Limb (tissue), 2 donors: ENCODE results near the gene PHPT1.
"Not testable (repeated sequence)": the region's sequence is repeated elsewhere in the genome, so short reads cannot be mapped to it uniquely, and the experiment has no call there.

Source experiments
- DNase-seq, 2 donors: peaks; one replicate each; pipeline ENCODE4 v3.0.0-alpha.2; 2016; ENCODE audit errors: extremely low spot score in 2 of 2

The PHPT1 gene

DNA sequence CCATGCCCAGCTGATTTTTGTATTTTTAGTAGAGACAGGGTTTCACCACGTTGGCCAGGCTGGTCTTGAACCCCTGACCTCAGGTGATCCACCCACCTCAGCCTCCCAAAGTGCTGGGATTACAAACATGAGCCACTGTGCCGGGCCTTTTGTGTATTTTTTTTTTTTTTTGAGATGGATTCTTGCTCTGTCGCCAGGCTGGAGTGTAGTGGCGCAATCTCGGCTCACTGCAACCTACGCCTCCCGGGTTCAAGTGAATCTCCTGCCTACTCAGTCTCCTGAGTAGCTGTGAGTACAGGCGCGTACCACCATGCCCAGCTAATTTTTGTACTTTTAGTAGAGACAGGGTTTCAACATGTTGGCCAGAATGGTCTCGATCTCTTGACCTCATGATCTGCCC is 34.5 kb downstream of the PHPT1 start:
- not testable (repeated sequence) for DNase-seq

DNA sequence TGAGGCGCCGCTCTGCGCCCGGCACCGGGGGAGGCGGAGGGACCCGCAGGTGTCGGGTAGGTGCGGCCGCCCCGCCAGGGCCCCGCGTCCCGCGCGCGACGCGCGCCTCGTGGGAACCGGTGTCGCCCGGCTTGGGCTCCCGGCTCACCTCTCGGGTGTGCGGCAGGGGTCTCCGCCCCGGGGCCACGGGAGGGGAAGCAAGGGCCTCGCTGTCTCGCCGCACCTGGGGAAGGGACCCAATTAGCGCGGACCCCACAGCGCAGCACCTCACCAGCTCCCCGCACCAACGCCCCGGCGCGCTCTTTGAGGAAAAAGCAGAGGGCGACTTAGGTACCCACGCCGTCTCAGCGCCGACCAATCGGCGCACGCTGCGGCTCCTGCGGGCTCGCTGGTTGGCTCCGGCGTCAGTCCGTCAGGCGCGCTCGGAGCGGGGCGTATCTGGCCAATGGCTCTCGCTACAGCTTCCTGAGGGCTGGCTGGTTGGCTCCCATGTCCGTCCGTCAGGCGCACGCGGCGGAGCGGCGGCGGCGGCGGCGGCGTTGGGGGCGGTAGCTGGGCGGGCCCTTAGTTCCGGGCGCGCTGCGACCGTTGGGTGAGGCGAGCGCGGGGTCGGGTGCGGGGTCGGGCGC is 36.9 kb downstream of the PHPT1 start, which contains the start of gene TRAF2:
Gene TRAF2, plus strand, starts transcription at position 567 of the 629 bp plus-strand sequence. CDS start 12,225 bp downstream, outside the sequence.
- peak; percentile 98 to 99 for DNase-seq

DNA sequence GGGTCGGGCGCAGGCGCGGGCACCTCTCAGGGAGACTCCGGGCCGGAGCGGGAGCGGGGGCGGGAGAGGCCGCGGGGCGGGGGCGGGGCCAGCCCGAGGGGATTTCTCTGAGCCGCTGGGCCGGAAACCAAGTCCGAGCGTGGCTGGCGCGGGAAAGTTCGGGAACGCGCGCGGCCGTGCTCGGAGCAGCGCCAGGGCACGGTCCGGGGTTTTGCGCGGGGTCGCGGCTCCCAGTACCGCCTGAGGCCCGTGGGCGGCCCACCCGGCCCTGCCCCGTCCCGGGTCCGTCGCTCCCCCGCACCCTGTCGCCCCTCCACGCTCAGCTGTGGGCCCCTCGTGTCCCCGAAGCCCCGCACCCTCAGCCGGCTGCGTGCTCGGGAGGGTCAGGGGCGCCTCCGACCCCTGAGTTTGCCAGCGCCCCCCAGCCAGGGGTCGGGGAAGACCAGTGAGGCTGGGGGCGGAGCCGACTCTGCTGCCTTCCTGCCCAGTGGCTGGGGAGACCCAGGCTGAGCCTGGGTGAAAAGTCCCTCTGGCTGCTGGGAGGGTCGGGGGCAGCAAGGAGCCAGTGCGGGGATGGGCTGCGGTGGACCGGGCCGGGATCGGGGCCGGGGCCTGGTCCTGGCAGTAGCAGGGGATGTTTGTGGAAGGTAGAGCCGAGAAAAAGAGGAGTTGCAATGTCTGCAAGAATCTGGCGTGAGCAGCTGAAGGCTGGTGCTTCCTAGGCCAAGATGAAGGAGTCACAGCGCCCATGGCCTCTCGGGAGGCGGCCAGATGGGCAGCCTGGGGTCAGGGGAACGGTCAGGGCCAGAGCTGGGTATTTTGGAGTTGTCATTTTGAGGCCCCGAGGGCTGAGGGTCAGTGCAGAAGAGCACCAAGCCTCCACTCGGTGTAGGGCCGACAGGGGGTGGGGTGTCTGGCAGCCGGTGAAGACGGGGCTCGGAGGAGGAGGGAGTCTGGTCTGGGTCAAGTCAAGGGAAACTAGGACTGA is 37.7 kb downstream of the PHPT1 start:
- DNase-seq, result peak; percentile 16 to 54

DNA sequence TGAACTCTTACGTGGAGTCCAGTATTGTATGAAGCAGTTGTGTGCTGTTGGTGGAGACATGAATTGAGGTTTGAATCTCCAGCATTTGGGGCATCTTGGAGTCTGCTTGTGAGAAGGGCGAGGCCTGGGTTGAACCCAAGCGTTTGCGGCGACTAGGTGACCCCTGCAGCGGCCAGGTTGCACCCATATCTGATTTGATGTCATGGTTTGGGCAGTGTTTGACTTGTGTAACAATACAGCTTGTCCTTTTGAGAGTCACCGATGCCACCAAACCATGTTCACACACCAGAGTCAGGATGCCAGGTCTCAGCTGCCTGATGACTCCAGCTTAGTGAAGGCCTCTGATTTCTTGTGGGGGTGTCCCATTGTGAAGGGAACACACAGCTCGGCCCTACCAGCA is 39.2 kb downstream of the PHPT1 start:
- DNase-seq, result no peak

DNA sequence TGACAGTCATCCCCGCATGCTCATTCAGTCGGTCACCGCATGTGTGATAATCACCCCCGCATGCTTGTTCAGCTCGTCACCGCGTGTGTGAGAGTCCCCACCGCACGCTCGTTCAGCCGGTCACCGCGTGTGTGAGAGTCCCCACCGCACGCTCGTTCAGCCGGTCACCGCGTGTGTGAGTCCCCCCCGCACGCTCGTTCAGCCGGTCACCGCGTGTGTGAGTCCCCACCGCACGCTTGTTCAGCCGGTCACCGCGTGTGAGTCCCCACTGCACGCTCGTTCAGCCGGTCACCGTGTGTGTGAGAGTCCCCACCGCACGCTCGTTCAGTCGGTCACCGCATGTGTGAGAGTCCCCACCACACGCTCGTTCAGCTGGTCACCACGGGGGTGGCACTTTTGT is 40.6 kb downstream of the PHPT1 start:
- DNase-seq, result no peak

DNA sequence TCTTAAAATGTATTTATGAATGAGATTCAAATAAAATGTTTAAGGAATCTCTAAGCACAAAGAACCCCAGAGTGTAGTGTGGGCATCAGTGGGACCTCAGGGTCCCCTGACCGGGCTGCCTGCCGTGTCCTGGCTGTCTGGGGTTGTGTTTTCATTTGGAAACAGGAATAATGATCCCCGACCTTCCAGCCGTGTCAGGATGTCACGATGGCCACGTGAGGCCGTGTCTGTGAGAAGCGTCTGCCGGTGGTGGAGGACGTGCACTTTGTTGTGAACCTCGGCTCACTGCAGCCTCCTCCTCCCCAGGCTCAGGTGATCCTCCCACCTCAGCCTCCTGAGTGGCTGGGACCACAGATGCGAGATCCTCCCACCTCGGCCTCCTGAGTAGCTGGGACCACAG is 41.5 kb downstream of the PHPT1 start:
- no peak for DNase-seq

- DNase-seq, result no peak
Measured at GRCh38 chr9:136896027-136896426, 46.8 kb downstream of the PHPT1 start.

DNA sequence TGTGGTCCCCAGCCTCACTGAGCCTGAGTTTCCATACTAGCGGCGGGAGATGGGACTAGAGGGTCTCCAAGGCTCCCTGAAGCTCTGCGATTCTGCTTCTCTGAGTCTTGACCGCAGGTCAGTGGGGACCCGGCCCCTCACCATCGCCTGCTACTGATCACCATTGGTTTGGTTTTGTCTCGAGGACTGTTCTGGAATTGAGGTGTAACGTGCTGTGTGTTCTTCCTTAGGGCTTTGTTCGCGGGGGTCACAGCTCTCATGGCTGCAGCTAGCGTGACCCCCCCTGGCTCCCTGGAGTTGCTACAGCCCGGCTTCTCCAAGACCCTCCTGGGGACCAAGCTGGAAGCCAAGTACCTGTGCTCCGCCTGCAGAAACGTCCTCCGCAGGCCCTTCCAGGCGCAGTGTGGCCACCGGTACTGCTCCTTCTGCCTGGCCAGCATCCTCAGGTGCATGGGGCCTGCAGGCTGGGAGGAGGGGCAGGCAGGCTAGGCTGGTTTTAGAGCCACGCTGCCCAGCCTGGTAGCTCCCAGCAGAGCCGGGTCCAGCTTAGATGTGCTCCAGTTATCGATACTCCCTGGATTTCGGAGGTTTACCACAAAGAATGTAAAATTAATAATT is 49.4 kb downstream of the PHPT1 start:
- no peak for DNase-seq

DNA sequence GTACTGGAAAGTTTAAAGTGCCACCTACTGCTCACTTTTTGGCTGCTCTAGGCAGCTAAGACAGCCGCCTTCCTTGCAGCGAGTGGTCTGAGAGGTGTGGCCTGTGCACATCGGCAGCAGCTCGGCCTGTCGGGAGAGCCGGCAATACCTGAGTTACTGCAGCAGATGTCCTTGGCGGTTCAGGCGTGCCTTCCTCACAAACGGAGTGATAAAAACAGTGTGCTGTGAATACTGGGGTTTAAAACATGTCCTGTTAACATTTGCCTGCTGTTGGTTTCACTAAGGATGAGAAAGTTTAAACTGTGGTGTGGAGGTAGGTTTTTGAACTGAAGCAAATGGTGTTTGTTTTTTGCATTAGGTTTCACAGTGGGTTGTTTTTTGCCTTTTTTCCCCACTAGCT is 50.0 kb downstream of the PHPT1 start:
- no peak for DNase-seq

GRCh38 chr9:136900556-136900955 is 51.3 kb downstream of the PHPT1 start:
- DNase-seq, result no peak
